Endodermal cell (in vitro differentiated cells): Measurements from ENCODE around the gene EXOC6. TPM values are rescaled to one million over a fixed set of nuclear protein-coding genes. Genes with fewer than 3 reads are reported as not detected.

Experiments
- DNase-seq: peaks from one replicate; pipeline ENCODE4 v3.0.0-alpha.2; 2017
- H3K27ac ChIP-seq: 2 replicates; pipeline ENCODE4 v1.5.1; 2013; ENCODE audit warnings: mild to moderate bottlenecking, low read depth, low read length, moderate library complexity
- H3K27me3 ChIP-seq: 2 replicates; pipeline ENCODE4 v1.6.1; 2013; ENCODE audit warnings: mild to moderate bottlenecking, low read length, moderate library complexity; ENCODE audit not compliant: insufficient read depth, control insufficient read depth, poor library complexity, severe bottlenecking
- H3K36me3 ChIP-seq: 2 replicates; pipeline ENCODE4 v1.7.0; 2013; ENCODE audit warnings: mild to moderate bottlenecking, low read length, moderate library complexity; ENCODE audit not compliant: control insufficient read depth, insufficient read depth
- H3K4me1 ChIP-seq: one replicate; pipeline ENCODE4 v1.7.0; 2013; ENCODE audit warnings: low read length; ENCODE audit not compliant: control insufficient read depth, insufficient read depth
- H3K4me3 ChIP-seq: 2 replicates; pipeline ENCODE4 v1.5.1; 2013; ENCODE audit warnings: mild to moderate bottlenecking, low read length, moderate library complexity
- H3K9ac ChIP-seq: 2 replicates; pipeline ENCODE4 v1.6.1; 2013; ENCODE audit warnings: mild to moderate bottlenecking, low read length, moderate library complexity; ENCODE audit not compliant: poor library complexity, severe bottlenecking; ENCODE audit errors: extremely low read depth
- H3K9me3 ChIP-seq: 2 replicates; pipeline ENCODE4 v1.6.1; 2013; ENCODE audit warnings: mild to moderate bottlenecking, low read length, moderate library complexity; ENCODE audit not compliant: control insufficient read depth
- H3K27ac Mint-ChIP-seq: 2 replicates; pipeline ENCODE4 v1.8.0; 2020; ENCODE audit warnings: mixed read lengths
- H3K27me3 Mint-ChIP-seq: 2 replicates; pipeline ENCODE4 v1.8.0; 2021; ENCODE audit warnings: mild to moderate bottlenecking, mixed read lengths; ENCODE audit not compliant: insufficient read depth
- H3K36me3 Mint-ChIP-seq: 2 replicates; pipeline ENCODE4 v1.8.0; 2020; ENCODE audit warnings: low read depth, mixed read lengths
- H3K4me1 Mint-ChIP-seq: 2 replicates; pipeline ENCODE4 v1.8.0; 2020; ENCODE audit warnings: mixed read lengths
- H3K4me3 Mint-ChIP-seq: 2 replicates; pipeline ENCODE4 v1.8.0; 2020; ENCODE audit warnings: mild to moderate bottlenecking, moderate library complexity, mixed read lengths
- H3K9me3 Mint-ChIP-seq: 2 replicates; pipeline ENCODE4 v1.8.0; 2020; ENCODE audit warnings: mild to moderate bottlenecking, mixed read lengths
- WGBS, 2 experiments: methylation state at CpG; one replicate each; pipeline versions ENCODE4 v1.1.5 to v1.1.7; 2013; ENCODE audit warnings: missing lambda C conversion rate in 2 of 2, mixed read lengths in 1 of 2; ENCODE audit not compliant: insufficient coverage in 1 of 2, insufficient read length in 1 of 2; 5-methylcytosine and 5-hydroxymethylcytosine counted together
- total RNA-seq, 2 donors: library from RNA; stranded (reverse); fragmentation: NEBNext Ultra II Directional in 1 of 2; extraction: Animal tissue kit (Norgen Biotek cat#: 25700) in 1 of 2; gene quantifications; 2 replicates in 1 of 2; 3 replicates in 1 of 2; pipeline ENCODE4 v1.2.1, GENCODE V29; 2021
- TF ChIP-seq, protein P1 (sequence below): fragments of 200-600 bp; sonication (generic); conservative IDR thresholded peaks from 2 replicates; pipeline ENCODE4 v1.5.0; 2021; ENCODE audit warnings: antibody characterized with exemption, mild to moderate bottlenecking

The EXOC6 gene
- total RNA-seq, 2 donors from 2014 or later = 12.1 to 21.3 TPM

GRCh38 chr10:92844746-92845145 lies 3.6 kb upstream of the EXOC6 start:
- Histone ChIP-seq H3K4me1 (no peaks in the 10 kb centered on the region), H3K36me3 (no peaks in the 10 kb centered on the region), H3K27me3 (peaks cover 18% of the 10 kb centered on the region), H3K27ac (no peak overlapping the region), H3K9ac (no peak overlapping the region), H3K9me3 (no peaks in the 10 kb centered on the region), H3K4me3 (no peak overlapping the region)
- TF ChIP-seq, protein P1, sequence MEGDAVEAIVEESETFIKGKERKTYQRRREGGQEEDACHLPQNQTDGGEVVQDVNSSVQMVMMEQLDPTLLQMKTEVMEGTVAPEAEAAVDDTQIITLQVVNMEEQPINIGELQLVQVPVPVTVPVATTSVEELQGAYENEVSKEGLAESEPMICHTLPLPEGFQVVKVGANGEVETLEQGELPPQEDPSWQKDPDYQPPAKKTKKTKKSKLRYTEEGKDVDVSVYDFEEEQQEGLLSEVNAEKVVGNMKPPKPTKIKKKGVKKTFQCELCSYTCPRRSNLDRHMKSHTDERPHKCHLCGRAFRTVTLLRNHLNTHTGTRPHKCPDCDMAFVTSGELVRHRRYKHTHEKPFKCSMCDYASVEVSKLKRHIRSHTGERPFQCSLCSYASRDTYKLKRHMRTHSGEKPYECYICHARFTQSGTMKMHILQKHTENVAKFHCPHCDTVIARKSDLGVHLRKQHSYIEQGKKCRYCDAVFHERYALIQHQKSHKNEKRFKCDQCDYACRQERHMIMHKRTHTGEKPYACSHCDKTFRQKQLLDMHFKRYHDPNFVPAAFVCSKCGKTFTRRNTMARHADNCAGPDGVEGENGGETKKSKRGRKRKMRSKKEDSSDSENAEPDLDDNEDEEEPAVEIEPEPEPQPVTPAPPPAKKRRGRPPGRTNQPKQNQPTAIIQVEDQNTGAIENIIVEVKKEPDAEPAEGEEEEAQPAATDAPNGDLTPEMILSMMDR = peak; percentile 59
- Mint-ChIP-seq H3K36me3 (no peaks in the 10 kb centered on the region), H3K9me3 (no peaks in the 10 kb centered on the region), H3K4me1 (peaks cover 12% of the 10 kb centered on the region), H3K27ac (no peak overlapping the region), H3K27me3 (peaks cover 39% of the 10 kb centered on the region), H3K4me3 (no peak overlapping the region)
- WGBS, 2 experiments = 60 to 69% methylated on average over 2 to 3 of the region's 3 CpGs
- no peak for DNase-seq

GRCh38 chr10:92845921-92846320 lies 2.4 kb upstream of the EXOC6 start:
- Histone ChIP-seq H3K4me1 (no peaks in the 10 kb centered on the region), H3K36me3 (no peaks in the 10 kb centered on the region), H3K27me3 (peaks cover 24% of the 10 kb centered on the region), H3K4me3 (no peak overlapping the region), H3K27ac (no peak overlapping the region), H3K9me3 (no peaks in the 10 kb centered on the region), H3K9ac (no peak overlapping the region)
- Mint-ChIP-seq H3K27ac (no peak overlapping the region), H3K4me3 (no peak overlapping the region), H3K9me3 (no peaks in the 10 kb centered on the region), H3K27me3 (peaks cover 46% of the 10 kb centered on the region), H3K4me1 (peaks cover 12% of the 10 kb centered on the region), H3K36me3 (no peaks in the 10 kb centered on the region)
- no peak for DNase-seq
- WGBS, 2 experiments = 99 to 100% methylated on average over 1 to 4 of the region's 4 CpGs
- TF ChIP-seq, protein P1 = no peak

DNA sequence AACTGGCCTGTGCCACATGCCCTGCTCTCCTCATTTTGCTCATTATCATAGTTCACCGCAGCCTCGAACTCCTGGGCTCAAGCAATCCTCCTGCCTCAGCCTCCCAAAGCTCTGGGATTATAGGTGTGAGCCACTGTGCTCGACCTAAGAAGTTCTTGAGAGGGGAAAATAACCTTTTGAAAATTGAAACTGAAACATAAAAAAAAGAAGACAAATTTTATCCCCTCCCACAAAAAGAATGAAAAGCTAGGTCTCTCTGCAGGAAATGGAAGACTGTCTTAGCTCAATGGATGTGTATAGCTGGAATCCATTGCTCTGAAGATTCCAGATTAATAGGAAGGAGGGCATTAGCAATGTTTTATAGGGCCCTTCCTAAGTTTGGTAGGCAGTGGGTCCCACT lies 2.0 kb upstream of the EXOC6 start:
- H3K27ac ChIP-seq = no peak overlapping the region
- Mint-ChIP-seq H3K36me3 (no peaks in the 10 kb centered on the region), H3K4me1 (peaks cover 12% of the 10 kb centered on the region), H3K27ac (no peak overlapping the region), H3K9me3 (no peaks in the 10 kb centered on the region), H3K4me3 (no peak overlapping the region), H3K27me3 (peaks cover 49% of the 10 kb centered on the region)
- no peaks in the 10 kb centered on the region for H3K36me3 ChIP-seq
- H3K4me3 ChIP-seq = no peak overlapping the region
- TF ChIP-seq, protein P1 = no peak
- peaks cover 24% of the 10 kb centered on the region for H3K27me3 ChIP-seq
- no peak overlapping the region for H3K9ac ChIP-seq
- no peak for DNase-seq
- 93% methylated on average over 3 of the region's 3 CpGs; no CpG with 5 or more reads in 1 of the 2 experiments for WGBS, 2 experiments
- H3K4me1 ChIP-seq = no peaks in the 10 kb centered on the region
- no peaks in the 10 kb centered on the region for H3K9me3 ChIP-seq
